MM.1S (cell line): ENCODE data around the gene SLC24A4.
A peak's percentile ranks its signal among the peaks of the same experiment; 100 is the strongest.

Experiments used
- DNase-seq: peaks from one replicate; pipeline ENCODE4 v3.0.0-alpha.2; 2015
- H2AFZ ChIP-seq: fragments of 300-600 bp; sonication (generic); 2 replicates; pipeline ENCODE4 v1.6.0; 2016; ENCODE audit warnings: antibody characterized with exemption, low read length
- H3F3A ChIP-seq: fragments of 300-600 bp; sonication (generic); 2 replicates; pipeline ENCODE4 v1.6.1; 2016; ENCODE audit warnings: mild to moderate bottlenecking, antibody characterized with exemption, low read length, moderate library complexity, mixed read lengths; ENCODE audit not compliant: insufficient read depth
- H3K27ac ChIP-seq: fragments of 300-600 bp; sonication (generic); 2 replicates; pipeline ENCODE4 v1.5.1; 2016; ENCODE audit warnings: mild to moderate bottlenecking, low read length
- H3K27me3 ChIP-seq: fragments of 300-600 bp; sonication (generic); replicated peaks from 2 replicates; pipeline ENCODE4 v1.6.0; 2016; ENCODE audit warnings: low read length; ENCODE audit not compliant: insufficient read depth
- H3K36me3 ChIP-seq: fragments of 300-600 bp; sonication (generic); replicated peaks from 2 replicates; pipeline ENCODE4 v1.6.1; 2016; ENCODE audit warnings: mild to moderate bottlenecking, low read length, mixed read lengths; ENCODE audit not compliant: insufficient read depth
- H3K4me1 ChIP-seq: fragments of 300-600 bp; sonication (generic); 2 replicates; pipeline ENCODE4 v1.6.1; 2016; ENCODE audit warnings: low read length, mixed read lengths
- H3K4me2 ChIP-seq: fragments of 300-600 bp; sonication (generic); 2 replicates; pipeline ENCODE4 v1.6.0; 2016; ENCODE audit warnings: low read depth, low read length
- H3K4me3 ChIP-seq: fragments of 300-600 bp; sonication (generic); 2 replicates; pipeline ENCODE4 v1.5.1; 2016; ENCODE audit warnings: low read length, mixed read lengths
- H3K79me2 ChIP-seq: fragments of 300-600 bp; sonication (generic); 2 replicates; pipeline ENCODE4 v1.6.1; 2016; ENCODE audit warnings: mixed run types, low read length, mixed read lengths
- H3K9ac ChIP-seq: fragments of 300-600 bp; sonication (generic); 2 replicates; pipeline ENCODE4 v1.6.1; 2016; ENCODE audit warnings: low read length, mixed read lengths
- H3K9me2 ChIP-seq: fragments of 300-600 bp; sonication (generic); replicated peaks from 2 replicates; pipeline ENCODE4 v1.6.1; 2016; ENCODE audit warnings: mild to moderate bottlenecking, low read length, mixed read lengths; ENCODE audit not compliant: insufficient read depth
- H3K9me3 ChIP-seq: fragments of 300-600 bp; sonication (generic); replicated peaks from 2 replicates; pipeline ENCODE4 v1.6.1; 2016; ENCODE audit warnings: mild to moderate bottlenecking, low read length, mixed read lengths; ENCODE audit not compliant: insufficient read depth
- H4K20me1 ChIP-seq: fragments of 300-600 bp; sonication (generic); 2 replicates; pipeline ENCODE4 v1.6.1; 2016; ENCODE audit warnings: mild to moderate bottlenecking, low read length, moderate library complexity, mixed read lengths; ENCODE audit not compliant: insufficient read depth
- CTCF ChIP-seq: fragments of 300-600 bp; sonication (generic); IDR thresholded peaks from 2 replicates; pipeline ENCODE4 v1.5.1; 2016; ENCODE audit warnings: antibody characterized with exemption, low read length, mixed read lengths
- EZH2 ChIP-seq: fragments of 300-600 bp; sonication (generic); optimal IDR thresholded peaks from 2 replicates; pipeline ENCODE3; 2017; ENCODE audit warnings: low read depth, mild to moderate bottlenecking, antibody characterized with exemption, low read length, mixed read lengths
- EZH2phosphoT487 ChIP-seq: fragments of 300-600 bp; sonication (generic); IDR thresholded peaks from 2 replicates; pipeline ENCODE4 v1.6.1; 2018; ENCODE audit warnings: antibody characterized with exemption, low read length

SLC24A4 gene

GRCh38 chr14:92276074-92276473, 46.9 kb upstream of the SLC24A4 start:
- H3K9ac ChIP-seq: no peak overlapping the region
- no peak for DNase-seq
- H3K4me1 ChIP-seq: no peaks in the 10 kb centered on the region
- no peaks in the 10 kb centered on the region for H3K36me3 ChIP-seq
- no peaks in the 10 kb centered on the region for H3K9me2 ChIP-seq
- no peaks in the 10 kb centered on the region for H4K20me1 ChIP-seq
- H3K9me3 ChIP-seq: no peaks in the 10 kb centered on the region
- H3K27ac ChIP-seq: no peak overlapping the region
- H3K27me3 ChIP-seq: no peaks in the 10 kb centered on the region
- no peaks in the 10 kb centered on the region for H3F3A ChIP-seq
- no peaks in the 10 kb centered on the region for H3K79me2 ChIP-seq
- H3K4me3 ChIP-seq: no peak overlapping the region
- TF ChIP-seq CTCF (no peak), EZH2phosphoT487 (no peak), EZH2 (no peak)
- no peak overlapping the region for H2AFZ ChIP-seq
- H3K4me2 ChIP-seq: no peak overlapping the region

- no peak overlapping the region for H3K9ac ChIP-seq
- no peaks in the 10 kb centered on the region for H3K9me3 ChIP-seq
- no peaks in the 10 kb centered on the region for H3K4me1 ChIP-seq
- no peak for DNase-seq
- no peak overlapping the region for H3K4me3 ChIP-seq
- TF ChIP-seq EZH2 (no peak), CTCF (no peak), EZH2phosphoT487 (no peak)
- H3K27me3 ChIP-seq: no peaks in the 10 kb centered on the region
- no peaks in the 10 kb centered on the region for H3K79me2 ChIP-seq
- H3K27ac ChIP-seq: no peak overlapping the region
- no peak overlapping the region for H3K4me2 ChIP-seq
- H2AFZ ChIP-seq: no peak overlapping the region
- H4K20me1 ChIP-seq: no peaks in the 10 kb centered on the region
- H3K9me2 ChIP-seq: no peaks in the 10 kb centered on the region
- H3F3A ChIP-seq: no peaks in the 10 kb centered on the region
- H3K36me3 ChIP-seq: no peaks in the 10 kb centered on the region
Measured at GRCh38 chr14:92277031-92277430, 45.9 kb upstream of the SLC24A4 start.

GRCh38 chr14:92280554-92281262, 42.3 kb upstream of the SLC24A4 start:
- Histone ChIP-seq H3K9me2 (no peaks in the 10 kb centered on the region), H4K20me1 (no peaks in the 10 kb centered on the region)

More at GRCh38 chr14:92280554-92281262, 42.3 kb upstream of the SLC24A4 start:
- peak; percentile 59 for DNase-seq
- Histone ChIP-seq H3K79me2 (no peaks in the 10 kb centered on the region), H3K27ac (peak overlapping the region; percentile 8; the same call in 1 of the 2 replicates), H3K4me1 (no peaks in the 10 kb centered on the region), H3K4me2 (no peak overlapping the region), H3K9me3 (no peaks in the 10 kb centered on the region), H2AFZ (no peak overlapping the region), H3K9ac (no peak overlapping the region), H3F3A (no peaks in the 10 kb centered on the region), H3K27me3 (no peaks in the 10 kb centered on the region), H3K4me3 (no peak overlapping the region), H3K36me3 (no peaks in the 10 kb centered on the region)
- TF ChIP-seq EZH2phosphoT487 (no peak), EZH2 (no peak), CTCF (no peak)
